Measurements from ENCODE around the gene CPXM2.

CPXM2 gene

DNA sequence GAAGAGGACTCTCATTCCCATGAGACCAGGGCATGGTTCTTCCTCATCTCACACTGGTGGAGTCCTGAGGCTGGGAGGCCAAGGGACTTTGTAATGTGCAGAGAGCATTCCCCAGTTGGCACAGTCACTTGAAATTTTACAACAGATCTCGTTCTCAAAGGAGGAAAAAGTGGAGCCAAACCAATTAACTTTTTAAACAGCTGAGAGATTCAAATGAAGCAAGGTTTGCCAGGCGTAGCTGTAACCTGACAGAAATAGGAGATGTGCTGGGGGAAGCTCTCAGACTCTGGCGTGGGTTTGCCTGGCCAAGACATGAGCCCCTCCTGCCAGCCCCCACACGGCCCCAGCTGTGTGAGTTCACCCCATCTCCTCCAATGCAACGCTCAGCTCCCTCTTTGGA lies 12.0 kb upstream of the CPXM2 start:
- DNase-seq = no peak

- DNase-seq = no peak
Observed at GRCh38 chr10:123901621-123902020, 10.0 kb upstream of the CPXM2 start.

GRCh38 chr10:123897146-123897545 lies 5.5 kb upstream of the CPXM2 start:
- no peak for DNase-seq

DNA sequence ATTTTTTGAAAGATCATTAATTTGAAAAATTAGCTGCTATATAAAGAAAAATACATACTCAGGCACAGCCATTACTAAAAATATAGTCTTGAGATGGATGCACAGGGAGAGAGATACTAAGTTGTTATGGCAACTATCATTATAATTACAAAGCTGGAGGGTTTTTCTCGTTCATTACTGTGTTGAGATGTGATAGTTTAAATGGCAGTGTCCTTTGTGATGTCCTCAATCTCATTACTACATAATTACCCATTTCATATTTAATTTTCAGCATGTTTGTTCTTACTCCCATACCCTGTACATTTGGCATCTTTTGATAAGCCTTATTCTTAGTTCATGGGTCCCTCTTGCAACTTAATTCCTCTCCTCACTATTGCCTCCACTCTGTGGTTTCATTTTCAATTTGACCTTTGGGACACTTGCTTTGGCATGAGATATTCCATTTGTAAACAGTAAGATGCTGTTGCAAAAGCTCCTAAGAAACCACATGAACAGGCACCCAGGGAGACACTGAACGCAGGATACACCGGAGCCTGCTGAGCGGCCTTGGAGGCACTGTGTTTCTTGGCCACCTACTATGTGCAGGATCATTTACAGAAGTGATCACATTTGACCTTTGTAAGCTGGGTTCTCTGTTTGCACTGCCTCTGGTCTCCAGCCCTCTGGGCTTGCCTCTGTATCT lies 4.8 kb upstream of the CPXM2 start:
- no peak for DNase-seq

- DNase-seq = no peak
Observed at GRCh38 chr10:123893651-123894050, 2.0 kb upstream of the CPXM2 start.

DNA sequence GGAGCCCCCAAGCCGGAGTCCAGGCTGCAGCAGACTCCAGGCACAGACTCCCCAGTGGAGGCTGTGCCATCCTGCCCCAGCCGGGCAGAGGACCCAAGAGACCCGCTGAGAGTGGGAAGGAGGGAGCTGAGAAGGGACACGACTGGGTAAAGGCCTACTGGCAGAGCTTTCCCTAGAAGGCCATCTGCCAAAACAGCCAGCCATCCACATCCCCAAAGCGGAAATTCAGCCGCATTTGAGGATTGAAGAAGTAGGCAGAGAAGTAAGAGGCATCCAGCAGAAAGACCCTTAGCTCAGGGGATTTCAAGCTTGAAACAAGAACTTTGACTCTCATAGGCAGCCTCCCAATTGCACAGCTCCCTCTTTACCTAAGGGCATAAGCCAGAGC lies 857 bp downstream of the CPXM2 start:
- DNase-seq = no peak

- no peak for DNase-seq
Observed at GRCh38 chr10:123890226-123890625, 1.4 kb downstream of the CPXM2 start.

DNA sequence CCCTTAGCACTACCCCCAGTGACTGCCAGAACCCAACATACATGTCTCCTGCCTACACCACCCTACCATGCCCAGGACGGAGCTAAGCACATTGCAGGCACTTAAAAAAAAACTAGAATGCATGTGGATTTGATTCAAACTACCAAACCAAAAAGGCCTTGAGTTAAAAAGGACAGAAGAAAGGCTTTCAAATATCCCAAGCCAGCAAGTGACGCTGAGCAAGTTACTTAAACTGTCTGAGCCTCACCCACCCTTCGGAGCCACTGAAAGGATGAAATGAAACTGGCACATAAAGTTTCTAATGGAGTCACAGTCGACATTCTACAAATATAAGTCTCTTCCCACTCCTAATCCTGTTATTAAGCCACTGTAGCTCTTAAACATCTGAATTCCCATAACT lies 1.8 kb downstream of the CPXM2 start:
- DNase-seq = no peak

GRCh38 chr10:123888751-123889150 lies 2.9 kb downstream of the CPXM2 start:
- no peak for DNase-seq

DNA sequence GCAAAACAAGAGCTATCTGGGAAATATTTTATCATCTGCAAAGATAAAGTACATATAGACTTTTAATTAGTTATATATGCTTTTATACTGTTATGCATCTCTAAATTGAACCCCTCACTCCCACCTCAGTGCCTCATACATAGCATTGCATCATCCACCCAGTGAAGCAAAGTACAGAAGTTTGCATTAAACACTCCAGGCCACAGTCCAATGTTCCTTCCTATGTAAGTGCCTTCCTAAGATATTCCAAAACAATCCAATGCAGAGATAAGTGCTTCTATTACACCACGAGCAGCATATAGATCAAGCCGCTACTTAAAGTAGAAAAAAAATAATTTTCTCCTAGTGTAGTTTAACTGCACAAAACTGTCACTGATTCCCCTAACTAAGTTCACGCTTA lies 3.4 kb downstream of the CPXM2 start:
- DNase-seq = no peak

GRCh38 chr10:123886292-123886691 lies 5.3 kb downstream of the CPXM2 start:
- no peak for DNase-seq

- no peak for DNase-seq
Observed at GRCh38 chr10:123885406-123886170, 6.0 kb downstream of the CPXM2 start.

DNA sequence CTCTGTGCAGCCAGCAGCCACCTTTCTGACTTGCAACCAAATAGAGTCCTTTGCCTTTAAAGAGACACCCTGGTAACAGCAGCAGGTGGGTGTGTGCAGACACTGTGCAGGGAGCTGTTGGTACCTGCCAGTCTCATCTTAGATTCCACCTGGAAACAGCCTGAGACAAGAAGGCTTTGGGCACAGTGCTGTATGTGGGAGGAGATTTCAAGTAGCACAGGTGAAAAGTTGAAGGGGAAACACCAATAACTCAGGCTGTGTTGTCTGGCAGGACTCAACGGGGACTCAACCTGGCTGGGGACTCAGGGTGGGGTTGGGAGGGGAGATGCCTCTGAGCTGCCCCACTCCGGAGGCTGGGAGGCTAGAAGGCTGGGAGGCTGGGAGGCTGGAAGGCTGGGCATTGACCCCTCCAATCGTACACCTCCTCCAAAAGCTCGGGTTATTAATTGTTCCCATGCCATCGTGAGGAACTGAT lies 6.7 kb downstream of the CPXM2 start:
- DNase-seq = no peak

- no peak for DNase-seq
Observed at GRCh38 chr10:123884351-123884906, 7.2 kb downstream of the CPXM2 start.

DNA sequence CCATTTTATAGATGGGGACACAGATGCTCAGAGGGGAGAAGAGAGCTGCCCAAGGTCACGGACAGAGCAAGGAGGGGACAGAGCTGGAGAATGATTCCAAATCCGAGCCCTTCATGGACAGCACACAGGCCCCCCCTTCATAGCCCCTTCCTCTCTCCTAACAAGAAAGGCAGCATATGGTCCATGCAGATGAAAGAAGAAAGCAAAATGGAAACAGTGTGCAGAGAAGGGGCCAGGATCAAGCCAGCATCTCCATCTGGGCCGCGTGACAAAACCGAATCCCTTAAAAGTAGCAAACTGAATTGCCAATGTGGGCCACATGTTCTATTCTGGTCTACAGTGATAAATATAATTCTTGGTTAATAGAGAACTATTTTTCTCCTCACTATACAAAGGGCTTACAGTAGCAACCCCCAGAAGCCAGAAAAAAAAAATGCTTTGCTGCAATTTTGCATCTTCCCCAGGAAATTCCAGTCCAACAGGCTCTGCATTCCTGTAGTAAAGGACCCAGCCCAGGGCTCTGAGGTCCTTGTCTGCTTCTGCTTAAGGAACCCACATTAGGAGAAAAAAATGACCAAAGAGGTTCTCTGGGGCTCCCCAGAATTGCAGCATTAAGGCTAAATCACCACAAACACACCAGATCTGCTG lies 7.8 kb downstream of the CPXM2 start:
- DNase-seq = no peak

DNA sequence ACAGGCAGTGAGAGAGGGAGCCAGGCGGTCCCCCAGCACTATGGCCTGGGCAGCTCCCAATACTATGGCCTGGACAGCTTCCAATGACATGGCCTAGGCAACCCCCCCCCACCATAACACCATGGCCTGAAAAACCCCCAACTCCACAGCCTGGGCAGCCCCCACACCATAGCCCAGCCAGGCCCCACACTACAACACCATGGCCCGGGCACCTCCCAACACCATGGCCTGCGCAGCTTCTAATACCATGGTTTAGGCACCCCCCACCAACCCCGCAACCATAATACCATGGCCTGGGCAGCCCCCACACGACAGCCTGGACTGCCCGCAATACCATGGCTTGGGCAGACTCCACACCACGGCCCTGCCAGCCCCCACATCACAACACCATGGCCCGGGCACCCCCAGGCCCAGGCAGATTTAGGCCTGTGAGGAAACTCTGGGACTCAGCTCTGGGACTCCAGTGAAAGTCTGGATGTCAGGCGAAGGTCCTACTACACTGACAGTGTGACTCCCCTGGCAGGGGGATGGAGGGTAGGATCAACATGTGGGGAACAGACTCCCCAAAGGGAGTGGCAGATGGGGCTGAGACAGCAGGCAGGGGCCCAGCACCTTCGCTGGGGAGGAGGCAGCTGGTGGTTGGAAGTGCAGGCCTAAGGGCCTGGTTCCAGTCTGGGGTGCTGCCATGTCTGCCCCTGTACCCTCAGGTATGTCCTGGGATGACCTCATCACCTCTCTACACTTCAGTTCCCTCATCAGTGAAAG lies 8.7 kb downstream of the CPXM2 start:
- DNase-seq = no peak

- no peak for DNase-seq
Observed at GRCh38 chr10:123882177-123882576, 9.4 kb downstream of the CPXM2 start.

DNA sequence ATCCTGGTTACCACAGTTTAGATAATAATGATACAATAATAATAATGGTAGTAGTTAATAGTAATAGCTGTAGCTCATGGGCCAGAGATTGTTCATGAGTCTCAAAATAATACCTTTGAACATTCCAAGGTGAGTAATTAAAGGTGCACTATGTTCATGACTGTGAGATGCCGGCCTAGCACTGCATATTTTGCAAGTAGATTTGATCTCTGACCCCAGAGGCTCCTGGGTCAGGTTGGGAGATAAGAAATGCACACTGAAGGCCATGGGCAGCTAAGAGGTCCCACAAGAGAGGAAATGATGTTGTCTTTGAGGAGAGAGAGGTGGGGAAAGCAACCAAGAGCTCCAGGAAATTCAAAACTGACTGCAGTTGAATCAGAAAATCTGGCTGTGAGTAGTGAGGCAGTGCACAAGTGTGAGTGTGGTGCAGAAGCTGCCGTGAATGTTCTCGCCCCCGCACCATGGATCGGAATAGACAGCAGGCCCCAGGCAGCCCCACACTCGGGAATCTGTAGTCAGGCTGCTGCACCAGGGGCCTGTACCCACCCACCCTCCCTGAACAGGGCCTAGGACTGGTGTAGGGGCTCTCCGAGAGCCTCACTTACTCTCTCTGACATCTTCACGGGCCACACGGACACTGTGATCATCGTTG lies 11.9 kb downstream of the CPXM2 start:
- DNase-seq = no peak

DNA sequence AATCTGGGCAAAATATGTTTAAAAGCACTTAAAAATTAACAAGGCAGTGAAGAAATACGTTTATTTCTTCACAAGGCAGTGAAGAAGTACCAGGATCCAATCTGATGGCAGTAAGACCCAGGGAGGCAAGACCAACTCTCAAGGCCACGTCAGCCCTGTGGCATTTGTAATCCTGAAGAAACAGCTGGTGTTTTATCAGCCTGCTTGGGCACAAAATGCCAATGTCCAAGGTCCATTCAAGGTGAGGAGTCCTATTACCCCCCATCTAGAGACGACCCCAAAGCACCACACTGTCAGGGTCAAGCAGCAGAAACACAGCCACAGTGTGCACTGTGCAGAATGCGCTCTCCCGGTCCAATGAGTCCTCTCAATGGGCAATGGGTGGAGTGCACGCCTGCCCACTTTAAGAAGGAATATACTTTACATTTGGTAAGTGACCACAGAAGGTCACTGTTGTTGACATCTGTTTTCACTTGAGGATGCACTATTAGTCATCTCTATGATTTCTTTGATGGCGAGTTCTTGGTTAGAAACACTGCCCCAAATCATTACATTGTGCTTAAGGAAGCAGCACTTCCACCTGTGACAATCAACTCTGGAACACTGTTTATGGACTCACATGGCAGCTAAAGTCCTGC lies 12.8 kb downstream of the CPXM2 start:
- DNase-seq = no peak

DNA sequence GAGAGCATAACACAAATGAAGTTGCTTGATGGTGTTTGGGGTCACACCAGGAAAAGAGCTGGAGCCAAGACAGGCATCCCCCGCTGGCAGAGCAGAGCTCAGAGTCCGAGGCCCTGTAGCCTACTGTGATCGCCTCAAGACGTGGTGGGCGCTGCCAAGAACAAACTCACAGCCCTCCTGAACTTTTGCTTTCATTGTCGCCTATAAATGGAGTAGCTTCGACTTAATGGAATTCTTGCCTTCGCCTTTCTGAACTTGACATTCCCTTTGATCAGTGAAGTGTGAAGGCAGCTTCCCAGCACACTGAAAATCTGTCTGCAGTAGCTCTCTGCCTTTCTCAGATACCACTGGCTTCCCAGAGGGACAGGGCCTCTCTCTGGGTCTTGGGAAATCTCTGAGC lies 21.3 kb downstream of the CPXM2 start:
- no peak for DNase-seq

- DNase-seq = no peak
Observed at GRCh38 chr10:123869020-123869414, 22.6 kb downstream of the CPXM2 start.

All from SIG-M5 (cell line).